GM18861 (cell line): ENCODE data around the gene QRSL1.
"Not testable (repeated sequence)": the region's sequence is repeated elsewhere in the genome, so short reads cannot be mapped to it uniquely, and the experiment has no call there.

Experiments used
- ATAC-seq: cut with Tn5 transposase; IDR thresholded peaks from one replicate; pipeline ENCODE4 v1.9.1; 2021; ENCODE audit not compliant: unreplicated experiment

QRSL1 gene

DNA sequence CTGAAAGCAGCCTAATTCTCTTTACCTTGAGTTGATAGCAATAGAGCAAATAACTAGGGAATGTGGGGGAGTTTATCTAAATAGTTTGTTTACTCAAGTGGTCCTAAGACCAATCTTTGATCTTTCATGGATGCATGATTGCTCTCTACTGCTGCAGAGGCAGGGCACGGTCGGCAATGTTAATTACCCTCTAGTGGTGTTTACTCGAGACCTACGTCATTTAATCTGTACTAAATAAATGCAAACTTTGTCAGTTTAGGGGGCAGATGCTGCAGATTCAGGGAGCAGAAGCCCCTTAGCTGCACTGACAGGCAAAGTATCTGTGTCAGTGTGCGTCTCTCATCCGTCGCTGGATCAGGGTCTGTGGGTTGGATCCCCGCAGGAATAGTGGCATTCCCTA lies 7.0 kb upstream of the QRSL1 start:
- ATAC-seq, result no peak

DNA sequence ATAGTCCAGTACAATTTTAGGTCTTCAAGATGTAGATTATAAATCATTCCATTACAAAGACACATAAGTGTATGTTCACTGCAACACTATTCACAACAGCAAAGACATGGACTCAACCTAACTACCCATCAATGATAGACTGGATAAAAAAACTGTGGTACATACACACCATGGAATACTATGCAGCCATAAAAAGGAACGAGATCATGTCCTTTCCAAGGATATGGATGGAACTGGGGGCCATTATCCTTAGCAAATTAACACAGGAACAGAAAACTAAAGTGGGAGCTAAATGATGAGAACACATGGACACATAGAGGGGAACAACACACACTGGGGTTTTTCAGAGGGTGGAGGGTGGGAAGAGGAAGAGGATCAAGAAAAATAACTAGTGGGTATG lies 6.3 kb upstream of the QRSL1 start:
- no peak for ATAC-seq

GRCh38 chr6:106626485-106626884 lies 2.9 kb upstream of the QRSL1 start:
- peak; percentile 44 for ATAC-seq

- ATAC-seq, result not testable (repeated sequence)
These were observed 1.6 kb upstream of the QRSL1 start for GRCh38 chr6:106627760-106628159.

DNA sequence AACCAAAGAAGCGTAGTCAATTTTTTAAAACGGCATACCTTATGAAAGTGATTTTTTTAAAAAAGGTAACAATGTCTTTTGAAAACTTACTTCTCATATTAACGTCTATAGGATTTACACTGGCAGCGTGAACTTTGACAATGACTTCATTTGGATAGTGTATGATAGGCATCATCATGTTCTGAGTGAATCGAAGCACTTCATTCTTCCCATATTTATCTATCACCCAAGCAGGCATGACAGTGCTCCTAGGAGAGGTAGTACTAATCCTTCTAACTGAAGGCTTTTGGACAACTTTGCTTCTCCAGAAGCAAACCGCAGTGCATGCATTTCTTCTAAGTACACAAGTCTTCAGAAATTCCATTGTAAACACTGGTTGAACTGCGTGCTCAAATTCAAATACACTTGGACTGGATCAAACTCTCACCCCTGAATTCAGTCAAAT lies 698 bp upstream of the QRSL1 start:
- peak; percentile 6 for ATAC-seq

DNA sequence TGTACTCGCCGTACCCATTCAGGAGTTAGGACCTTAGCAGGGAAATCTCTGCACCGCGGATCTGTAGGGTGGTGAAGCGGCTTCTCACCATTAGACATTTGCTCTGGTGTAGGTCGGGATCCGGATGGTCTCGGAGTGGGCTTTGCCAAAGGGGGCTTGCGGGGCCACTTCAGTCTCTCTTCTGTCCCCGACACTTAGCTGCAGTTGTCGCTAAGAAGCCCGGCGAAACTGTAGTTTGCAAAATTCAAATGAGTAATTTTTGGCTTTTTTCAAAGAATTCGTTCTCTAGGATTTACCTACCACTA lies 433 bp downstream of the QRSL1 start:
- no peak for ATAC-seq

DNA sequence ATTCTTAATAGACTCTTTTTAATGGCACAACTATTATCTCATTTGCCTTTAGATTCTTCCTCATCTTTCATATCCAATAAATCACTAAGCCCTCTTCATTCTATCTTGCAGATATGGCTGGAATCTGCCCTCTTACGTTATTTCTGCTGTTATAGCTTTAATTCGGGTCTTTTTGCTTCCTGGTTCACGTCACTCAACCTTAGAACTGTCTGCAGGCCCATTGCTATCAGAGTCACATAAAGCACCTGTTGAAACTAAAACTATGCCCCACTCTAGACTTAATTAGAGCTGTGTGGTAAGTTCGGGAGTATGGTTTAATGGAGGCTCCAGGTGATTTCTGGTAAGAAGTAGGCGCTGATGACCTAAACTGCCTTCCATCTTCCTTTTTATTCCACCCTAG lies 988 bp downstream of the QRSL1 start:
- no peak for ATAC-seq

DNA sequence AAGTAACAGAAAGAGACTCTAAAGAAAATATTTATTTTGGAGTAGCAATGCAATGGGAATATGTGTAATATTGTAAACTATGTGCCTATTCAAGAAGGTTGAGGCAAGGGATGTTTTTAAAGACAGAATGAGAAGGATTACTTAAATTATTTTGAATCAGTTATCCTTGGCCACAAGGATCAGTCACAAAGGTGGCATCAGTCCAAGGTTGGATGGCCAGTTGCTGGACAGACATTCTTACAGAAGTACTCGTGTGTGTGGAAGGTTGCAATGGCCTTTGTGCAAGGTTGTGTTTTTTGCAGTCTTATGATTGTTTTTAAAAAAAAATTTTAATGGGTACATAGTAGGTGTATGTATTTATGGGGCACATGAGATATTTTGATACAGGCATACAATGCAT lies 2.0 kb downstream of the QRSL1 start:
- ATAC-seq, result no peak

- no peak for ATAC-seq
These were observed 5.2 kb downstream of the QRSL1 start for GRCh38 chr6:106634565-106634964.

DNA sequence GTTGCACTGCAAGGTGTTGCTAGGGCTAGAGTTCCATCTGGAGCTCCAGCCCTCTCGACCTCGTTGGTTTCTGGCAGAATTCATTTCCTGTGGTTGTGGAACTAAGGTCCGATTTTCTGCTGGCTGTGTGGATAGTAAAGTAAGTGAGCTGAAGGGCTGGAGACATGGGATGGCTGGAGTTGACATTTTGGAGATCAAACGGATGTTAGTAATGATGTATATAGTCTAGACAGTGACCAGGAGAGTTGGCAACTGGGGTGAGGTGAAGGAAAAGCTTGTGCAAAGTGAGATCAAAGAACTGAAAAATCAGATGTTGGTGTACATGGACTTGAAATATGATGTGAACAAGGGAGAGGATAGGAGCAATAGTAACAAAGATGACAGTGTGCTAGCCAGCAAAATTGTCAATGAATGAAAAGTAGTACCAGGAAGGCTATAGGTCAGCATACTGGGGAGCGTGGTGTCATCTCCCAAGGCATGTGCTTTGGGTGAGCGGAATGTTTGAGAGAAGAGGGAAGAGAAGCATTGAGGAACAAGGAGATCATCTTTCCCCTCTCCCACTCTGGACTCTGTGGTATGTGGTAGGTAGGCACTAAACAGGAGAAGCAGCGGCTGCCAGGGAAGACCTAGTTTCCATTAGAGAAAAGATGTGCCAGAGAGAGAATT lies 7.8 kb downstream of the QRSL1 start:
- ATAC-seq, result peak; percentile 12

DNA sequence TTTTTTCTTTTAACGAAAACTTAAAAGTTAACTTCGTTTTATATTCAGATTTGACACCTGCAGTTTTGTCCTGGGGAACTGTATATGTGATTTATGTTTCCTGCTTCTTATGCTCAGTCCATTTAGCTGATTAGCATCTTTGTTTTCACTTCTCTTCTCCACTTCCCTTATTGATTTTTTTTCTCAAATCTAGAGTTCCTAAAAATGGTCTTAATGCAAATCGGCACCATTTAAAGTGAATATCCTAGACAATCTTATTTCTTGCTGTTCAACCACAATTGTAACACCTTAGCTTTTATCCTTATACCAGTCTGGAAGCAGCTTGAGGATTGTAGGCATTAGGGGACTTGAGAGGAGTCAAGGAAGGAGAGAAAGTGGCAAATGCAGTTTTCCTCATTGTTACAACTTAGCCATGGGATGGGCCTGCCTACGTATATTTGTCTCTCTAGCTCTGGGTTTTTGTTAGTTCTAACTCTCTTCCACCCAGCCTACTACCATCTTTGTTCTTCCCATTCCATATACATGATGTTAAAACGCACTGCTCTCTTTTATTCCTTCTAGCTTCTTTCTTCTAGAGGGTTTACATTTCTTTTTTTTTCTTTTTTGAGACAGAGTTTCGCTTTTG lies 8.5 kb downstream of the QRSL1 start:
- ATAC-seq, result peak; percentile 77

DNA sequence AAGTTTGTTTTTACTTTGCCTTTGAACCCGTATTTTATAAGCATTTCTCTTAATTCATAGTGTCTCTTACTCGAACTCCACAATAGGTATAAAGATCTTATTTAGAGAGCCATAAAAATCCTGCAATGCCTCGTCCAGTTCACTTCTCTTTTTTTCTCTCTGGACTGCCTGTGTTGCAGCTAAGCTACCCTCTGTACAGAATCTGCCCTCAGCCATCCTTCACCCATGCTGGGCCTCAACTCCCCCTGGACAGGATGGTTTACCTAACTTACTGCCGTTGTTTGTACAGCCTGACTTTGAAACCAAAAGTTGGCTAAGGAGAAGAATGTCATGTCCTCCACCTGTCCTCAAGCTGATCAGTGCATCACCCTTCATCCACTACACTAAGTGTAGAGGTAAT lies 10.4 kb downstream of the QRSL1 start:
- ATAC-seq, result no peak

DNA sequence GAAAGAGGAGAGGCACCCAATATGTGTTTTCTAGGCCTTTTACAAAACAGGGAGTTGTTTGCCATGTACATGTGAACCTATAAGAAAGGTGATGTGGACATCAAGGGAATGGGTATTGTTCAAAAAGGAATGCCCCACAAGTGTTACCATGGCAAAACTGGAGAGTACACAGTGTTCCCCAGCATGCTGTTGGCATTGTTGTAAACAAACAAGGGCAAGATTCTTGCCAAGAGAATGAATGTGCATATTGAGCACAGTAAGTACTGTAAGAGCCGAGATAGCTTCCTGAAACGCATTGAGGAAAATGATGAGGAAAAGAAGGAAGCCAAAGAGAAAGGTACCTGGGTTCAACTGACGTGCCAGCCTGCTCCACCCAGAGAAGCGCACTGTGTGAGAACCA lies 13.1 kb downstream of the QRSL1 start:
- no peak for ATAC-seq

DNA sequence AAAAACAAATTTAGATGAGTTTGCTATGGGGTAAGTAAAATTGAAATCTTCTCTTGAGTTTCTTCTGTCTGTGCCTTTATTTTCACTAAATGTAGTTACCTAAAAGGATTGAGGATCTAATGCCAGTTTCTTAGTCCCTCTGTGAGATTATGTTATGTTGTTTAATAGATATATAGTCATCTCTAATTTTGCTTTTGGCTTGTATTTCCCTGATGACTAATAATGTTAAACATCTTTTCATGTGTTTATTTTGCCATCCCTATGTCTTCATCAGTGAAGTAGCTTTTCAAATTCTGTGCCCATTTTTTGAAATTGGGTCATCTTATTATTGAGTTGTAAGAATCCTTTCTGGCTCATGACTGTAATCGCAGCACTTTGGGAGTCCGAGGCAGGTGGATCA lies 13.7 kb downstream of the QRSL1 start:
- ATAC-seq, result no peak

GRCh38 chr6:106648651-106649308 lies 19.4 kb downstream of the QRSL1 start:
- ATAC-seq, result peak; percentile 75

DNA sequence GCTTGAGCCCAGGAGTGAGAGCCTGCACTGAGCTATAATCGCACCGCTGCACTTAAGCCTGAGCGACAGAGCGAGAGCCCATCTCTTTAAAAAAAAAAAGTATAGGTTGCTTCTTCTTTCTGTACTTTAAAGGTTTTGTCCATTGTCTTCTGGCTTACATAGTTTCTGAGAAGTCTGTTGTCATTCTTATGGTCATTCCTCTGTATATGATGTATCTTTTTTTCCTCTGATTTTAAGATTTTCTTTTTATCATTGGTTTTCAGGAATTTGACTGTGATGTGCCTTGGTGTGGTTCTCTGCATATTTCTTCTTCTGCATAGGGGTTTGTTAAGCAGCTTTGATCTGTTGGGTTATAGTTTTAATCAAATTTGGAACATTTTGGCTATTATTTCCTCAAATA lies 29.1 kb downstream of the QRSL1 start:
- ATAC-seq, result no peak

DNA sequence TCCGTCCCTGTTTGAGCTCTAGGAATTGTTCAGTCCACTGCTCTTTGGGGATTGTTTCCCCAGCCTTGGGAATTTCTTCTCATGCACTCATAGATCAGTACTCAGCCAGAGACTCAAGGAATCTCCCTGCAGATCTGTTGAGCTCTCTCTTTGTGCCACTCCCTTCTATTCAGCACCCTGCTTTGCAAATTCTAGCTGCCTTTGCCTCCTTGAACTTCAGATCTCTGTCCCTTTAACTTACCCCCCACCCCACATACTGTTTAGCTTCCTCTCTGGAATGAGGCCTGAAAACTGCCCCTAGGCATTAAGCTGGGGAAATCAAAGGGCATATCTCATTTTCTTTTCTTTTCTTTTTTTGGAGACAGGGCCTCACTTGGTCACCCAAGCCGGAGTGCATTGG lies 30.5 kb downstream of the QRSL1 start:
- ATAC-seq, result no peak

GRCh38 chr6:106662458-106662857 lies 33.1 kb downstream of the QRSL1 start:
- no peak for ATAC-seq

GRCh38 chr6:106666282-106667021 lies 37.1 kb downstream of the QRSL1 start:
- ATAC-seq, result peak; percentile 97

DNA sequence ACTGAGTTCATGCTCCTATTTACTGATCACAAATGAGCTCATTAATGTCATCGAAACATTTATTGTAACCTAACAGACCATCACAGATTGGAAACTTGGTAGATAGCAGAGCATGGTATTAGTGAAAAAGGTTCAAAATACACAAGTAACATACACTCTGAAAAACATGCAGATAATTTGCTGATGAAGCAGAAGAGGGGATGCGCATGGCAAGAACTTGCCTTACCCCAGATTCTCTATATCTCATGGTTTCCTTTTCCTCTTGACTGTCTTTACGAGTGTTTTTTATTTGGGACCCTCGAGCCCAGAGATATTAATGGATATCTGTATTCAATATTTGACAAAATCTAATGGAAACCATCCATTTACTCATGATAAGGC lies 37.6 kb downstream of the QRSL1 start:
- no peak for ATAC-seq

GRCh38 chr6:106670236-106670635 lies 40.9 kb downstream of the QRSL1 start:
- ATAC-seq, result no peak

- no peak for ATAC-seq
These were observed 42.3 kb downstream of the QRSL1 start for GRCh38 chr6:106671651-106672050.
